Endothelial cell of umbilical vein (primary cell): ENCODE data around the gene EHMT1. TPM values are rescaled to one million over a fixed set of nuclear protein-coding genes. Genes with fewer than 3 reads are reported as not detected.

Experiments
- BruUV-seq: library from RNA; stranded (reverse); fragments of 400-500 nt; replicated peaks from 2 replicates; lab custom pipeline; 2021; lab: Mats Ljungman, UMichigan
- CTCF ChIA-PET: fragments of 300-600, 350-600 bp; sonication (Branson Sonifier 250); formaldehyde crosslinking; loops from one replicate; lab custom pipeline; 2021; ENCODE audit warnings: antibody characterized with exemption, inconsistent platforms; lab: Charles Lee
- POLR2A ChIA-PET: fragments of 300-600, 350-600 bp; sonication (Branson Sonifier 250); formaldehyde crosslinking; loops from one replicate; lab custom pipeline; 2021; ENCODE audit warnings: antibody characterized with exemption, inconsistent platforms; lab: Charles Lee
- DNase-seq: peaks from one replicate; pipeline ENCODE4 v3.0.0-alpha.2; 2011; ENCODE audit warnings: low read depth, low spot score
- FAIRE-seq: peaks from 2 replicates; lab custom pipeline; 2011; peaks lifted over from hg19 to GRCh38; lab: Jason Lieb, UNC
- H2AFZ ChIP-seq: 2 replicates; pipeline ENCODE4 v1.6.0; 2012; ENCODE audit warnings: low read depth, low read length, control low read depth, inconsistent platforms
- H3K27ac ChIP-seq: 2 replicates; pipeline ENCODE4 v1.5.1; 2011; ENCODE audit warnings: low read depth, mild to moderate bottlenecking, control low read depth, low read length, moderate library complexity; ENCODE audit not compliant: insufficient read depth
- H3K27me3 ChIP-seq, 2 experiments: 2 replicates each; pipeline versions ENCODE4 v1.6.0 to v1.6.1; 2011; ENCODE audit warnings: low read length in 2 of 2, mixed read lengths in 1 of 2; ENCODE audit not compliant: control insufficient read depth in 2 of 2, insufficient read depth in 2 of 2
- H3K36me3 ChIP-seq, 2 experiments: 2 replicates in 1 of 2; 3 replicates in 1 of 2; pipeline ENCODE4 v1.5.1; 2011; ENCODE audit warnings: low read length in 2 of 2, mild to moderate bottlenecking in 1 of 2, moderate library complexity in 1 of 2; ENCODE audit not compliant: control insufficient read depth in 2 of 2, insufficient read depth in 2 of 2; ENCODE audit errors: extremely low read depth in 1 of 2
- H3K4me1 ChIP-seq: 3 replicates; pipeline ENCODE4 v1.5.1; 2011; ENCODE audit warnings: mild to moderate bottlenecking, low read length; ENCODE audit not compliant: control insufficient read depth, insufficient read depth; ENCODE audit errors: extremely low read depth
- H3K4me2 ChIP-seq: 2 replicates; pipeline ENCODE4 v1.6.1; 2011; ENCODE audit warnings: low read length, control low read depth, mixed read lengths; ENCODE audit not compliant: insufficient read depth
- H3K4me3 ChIP-seq, 3 experiments: fragments of 200-600 bp in 1 of 3; sonication (generic), shearing (Covaris generic) in 1 of 3; replicated peaks in 1 of 3; 2 replicates each; pipeline ENCODE4 v1.5.1; 2011 to 2016; ENCODE audit warnings: control low read depth in 3 of 3, low read length in 3 of 3, mild to moderate bottlenecking in 2 of 3, inconsistent platforms in 1 of 3, low read depth in 1 of 3, moderate library complexity in 1 of 3; ENCODE audit not compliant: insufficient read depth in 1 of 3
- H3K79me2 ChIP-seq: 2 replicates; pipeline ENCODE4 v1.6.0; 2012; ENCODE audit warnings: low read length, inconsistent platforms; ENCODE audit not compliant: control insufficient read depth, insufficient read depth
- H3K9ac ChIP-seq: replicated peaks from 2 replicates; pipeline ENCODE3; 2011; ENCODE audit warnings: low read length, control low read depth; ENCODE audit not compliant: insufficient read depth; ENCODE audit errors: extremely low read depth
- H3K9me1 ChIP-seq: replicated peaks from 3 replicates; pipeline ENCODE4 v1.6.0; 2011; ENCODE audit warnings: mild to moderate bottlenecking, low read length; ENCODE audit not compliant: control insufficient read depth, insufficient read depth; ENCODE audit errors: extremely low read depth
- H3K9me3 ChIP-seq: replicated peaks from 2 replicates; pipeline ENCODE4 v1.5.1; 2012; ENCODE audit warnings: low read length, inconsistent platforms; ENCODE audit not compliant: control insufficient read depth, insufficient read depth
- H4K20me1 ChIP-seq: replicated peaks from 2 replicates; pipeline ENCODE3; 2011; ENCODE audit warnings: mild to moderate bottlenecking, low read length; ENCODE audit not compliant: control insufficient read depth, insufficient read depth; ENCODE audit errors: extremely low read depth
- EZH2 ChIP-seq: IDR thresholded peaks from 2 replicates; pipeline ENCODE4 v1.6.1; 2012; ENCODE audit warnings: borderline replicate concordance, low read depth, mild to moderate bottlenecking, moderate library complexity, low read length, inconsistent platforms; ENCODE audit not compliant: severe bottlenecking
- FOS ChIP-seq: IDR thresholded peaks from 2 replicates; pipeline ENCODE4 v1.6.1; 2011; ENCODE audit warnings: mild to moderate bottlenecking, low read length, moderate library complexity, borderline replicate concordance; ENCODE audit not compliant: insufficient read depth
- GATA2 ChIP-seq: IDR thresholded peaks from 2 replicates; pipeline ENCODE4 v1.7.0; 2011; ENCODE audit warnings: low read depth, mild to moderate bottlenecking, moderate library complexity, mixed read lengths, low read length; ENCODE audit not compliant: insufficient read length, insufficient read depth
- JUN ChIP-seq: IDR thresholded peaks from 2 replicates; pipeline ENCODE4 v1.6.1; 2011; ENCODE audit warnings: borderline replicate concordance, low read depth; ENCODE audit not compliant: insufficient read length, insufficient read depth
- MYC ChIP-seq: IDR thresholded peaks from one replicate; pipeline ENCODE4 v1.6.1; 2011; ENCODE audit warnings: mild to moderate bottlenecking, low read depth, low read length
- POLR2A ChIP-seq: IDR thresholded peaks from 2 replicates; pipeline ENCODE4 v1.6.1; 2012; ENCODE audit warnings: low read depth, mild to moderate bottlenecking, control low read depth, low read length
- POLR2AphosphoS5 ChIP-seq: IDR thresholded peaks from 2 replicates; pipeline ENCODE4 v1.6.1; 2012; ENCODE audit warnings: low read depth, mild to moderate bottlenecking, control low read depth, low read length, moderate library complexity; ENCODE audit not compliant: insufficient read depth
- dilution Hi-C: fragments of 300-500 bp; cut with MboI; formaldehyde crosslinking; loops from one replicate; pipeline ENCODE4 v1.15.0; 2019; ENCODE audit warnings: low sequenced_read_pairs; ENCODE audit not compliant: extremely low pct_ligation_motif_present
- intact Hi-C: fragments of 100-400 bp; cut with micrococcal nuclease; formaldehyde crosslinking; loops from one replicate; pipeline ENCODE4 v1.10.0; 2022
- polyA plus RNA-seq, 4 experiments: library from polyadenylated mRNA; depleted of rRNA in 3 of 4; stranded (reverse) in 3 of 4; unstranded in 1 of 4; fragments of >200 nt; gene quantifications; 2 replicates each; pipeline versions ENCODE4 v1.2.1 to v1.2.3, GENCODE V29; 2011 to 2012; ENCODE audit warnings: missing spikeins in 1 of 4
- total RNA-seq: library from RNA; stranded (reverse); gene quantifications from 2 replicates; pipeline ENCODE4 v1.2.3, GENCODE V29; 2021
- TF ChIP-seq, protein P1 (sequence below): IDR thresholded peaks from 2 replicates; pipeline ENCODE4 v1.6.1; 2011; ENCODE audit not compliant: insufficient read depth, insufficient read length
- TF ChIP-seq, protein P2 (sequence below), 2 donors: IDR thresholded peaks; 1 replicate in 1 of 2; 2 replicates in 1 of 2; pipeline ENCODE4 v1.5.1; 2011; ENCODE audit warnings: low read length in 2 of 2, mild to moderate bottlenecking in 2 of 2, moderate library complexity in 2 of 2, control low read depth in 1 of 2, inconsistent platforms in 1 of 2, low read depth in 1 of 2; ENCODE audit not compliant: insufficient read depth in 1 of 2; ENCODE audit errors: extremely low read depth in 1 of 2

EHMT1 gene
- total and polyA plus RNA-seq, 2 donors (not counting 3 experiments of a cell fraction or from before 2014, with no cell fraction given) = 48.2 to 104 TPM

DNA sequence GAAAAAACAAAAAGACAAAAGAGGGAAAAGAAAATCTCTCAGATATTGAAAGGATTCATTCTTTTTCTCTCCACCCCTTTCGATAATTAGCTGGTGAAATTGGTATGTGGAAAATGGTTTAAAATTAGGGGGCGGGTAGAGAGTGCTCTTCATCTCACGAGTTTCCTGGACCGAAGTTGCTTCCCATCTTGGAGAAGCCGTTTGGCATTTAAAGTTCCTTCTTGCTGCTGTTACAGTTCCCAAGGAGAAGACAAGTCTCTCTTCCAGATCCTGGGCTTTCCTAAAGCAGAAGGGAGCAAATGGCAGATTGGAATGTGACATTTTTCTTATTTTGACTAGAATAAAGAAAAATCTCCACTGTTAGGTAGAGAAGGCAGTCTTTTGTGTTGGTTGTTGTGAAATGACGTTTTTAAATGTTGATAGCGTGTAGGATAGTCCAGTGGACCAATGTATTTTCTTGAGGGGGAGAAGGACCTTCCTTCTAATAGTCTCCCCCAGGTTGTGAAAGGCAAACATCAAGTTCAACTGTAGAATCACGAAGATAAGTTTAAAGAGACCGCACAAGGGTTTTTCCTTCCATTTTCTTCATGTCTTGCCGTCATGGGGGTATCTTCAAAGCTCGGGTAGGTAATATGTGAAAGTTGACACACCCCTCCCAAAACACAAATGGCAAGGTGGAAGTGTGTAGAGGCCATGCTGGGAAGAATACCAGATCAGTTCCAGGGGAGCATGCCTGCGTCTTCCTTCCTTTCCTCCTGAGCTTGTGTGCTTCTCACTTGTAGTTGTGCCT, 77.5 kb downstream of the EHMT1 start:
- FAIRE-seq (no peak), DNase-seq (no peak)
- peaks cover 77% of the 10 kb centered on the region for H3K79me2 ChIP-seq
- no peak overlapping the region for H3K9ac ChIP-seq
- ChIA-PET CTCF (interaction anchor here (1.2 to 2.0 kb wide), 2 partner anchors 23 kb away, joined by 9 to 35 read pairs; no protein-coding TSS in a partner anchor), POLR2A (no interaction called here)
- no peak overlapping the region for H2AFZ ChIP-seq
- intact Hi-C loops = no loop called here
- H3K9me3 ChIP-seq = no peaks in the 10 kb centered on the region
- H3K4me1 ChIP-seq = peaks cover 7% of the 10 kb centered on the region
- no peak overlapping the region for H3K4me2 ChIP-seq
- no peak overlapping the region for H3K4me3 ChIP-seq
- H3K27me3 ChIP-seq = no peaks in the 10 kb centered on the region
- TF ChIP-seq, protein P1, sequence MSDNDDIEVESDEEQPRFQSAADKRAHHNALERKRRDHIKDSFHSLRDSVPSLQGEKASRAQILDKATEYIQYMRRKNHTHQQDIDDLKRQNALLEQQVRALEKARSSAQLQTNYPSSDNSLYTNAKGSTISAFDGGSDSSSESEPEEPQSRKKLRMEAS = no peak
- TF ChIP-seq POLR2A = no peak
- no peak for TF ChIP-seq JUN
- TF ChIP-seq FOS = no peak
- TF ChIP-seq, protein P2, sequence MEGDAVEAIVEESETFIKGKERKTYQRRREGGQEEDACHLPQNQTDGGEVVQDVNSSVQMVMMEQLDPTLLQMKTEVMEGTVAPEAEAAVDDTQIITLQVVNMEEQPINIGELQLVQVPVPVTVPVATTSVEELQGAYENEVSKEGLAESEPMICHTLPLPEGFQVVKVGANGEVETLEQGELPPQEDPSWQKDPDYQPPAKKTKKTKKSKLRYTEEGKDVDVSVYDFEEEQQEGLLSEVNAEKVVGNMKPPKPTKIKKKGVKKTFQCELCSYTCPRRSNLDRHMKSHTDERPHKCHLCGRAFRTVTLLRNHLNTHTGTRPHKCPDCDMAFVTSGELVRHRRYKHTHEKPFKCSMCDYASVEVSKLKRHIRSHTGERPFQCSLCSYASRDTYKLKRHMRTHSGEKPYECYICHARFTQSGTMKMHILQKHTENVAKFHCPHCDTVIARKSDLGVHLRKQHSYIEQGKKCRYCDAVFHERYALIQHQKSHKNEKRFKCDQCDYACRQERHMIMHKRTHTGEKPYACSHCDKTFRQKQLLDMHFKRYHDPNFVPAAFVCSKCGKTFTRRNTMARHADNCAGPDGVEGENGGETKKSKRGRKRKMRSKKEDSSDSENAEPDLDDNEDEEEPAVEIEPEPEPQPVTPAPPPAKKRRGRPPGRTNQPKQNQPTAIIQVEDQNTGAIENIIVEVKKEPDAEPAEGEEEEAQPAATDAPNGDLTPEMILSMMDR (IDR thresholded peaks at IDR 0.05; ENCODE audit: extremely low read depth in 1 of 2, insufficient read depth in 1 of 2, low read depth in 1 of 2, low read length in 2 of 2) = no peak
- TF ChIP-seq GATA2 = no peak
- TF ChIP-seq POLR2AphosphoS5 = no peak
- no peak for TF ChIP-seq MYC
- no peak for TF ChIP-seq EZH2
- H3K9me1 ChIP-seq = no peaks in the 10 kb centered on the region
- BruUV-seq = no TSS peak
- dilution Hi-C loops = no loop called here
- no peaks in the 10 kb centered on the region for H4K20me1 ChIP-seq
- no peaks in the 10 kb centered on the region for H3K36me3 ChIP-seq
- no peak overlapping the region for H3K27ac ChIP-seq
